GM18868 (cell line): ENCODE results near the gene PIGT.

Source experiments
- ATAC-seq: cut with Tn5 transposase; IDR thresholded peaks from one replicate; pipeline ENCODE4 v1.9.1; 2021; ENCODE audit warnings: mild to moderate bottlenecking, moderate library complexity; ENCODE audit not compliant: unreplicated experiment

The PIGT gene

GRCh38 chr20:45426320-45427016 lies 10.5 kb downstream of the PIGT start:
- no peak for ATAC-seq

- no peak for ATAC-seq
Observed at GRCh38 chr20:45427236-45428149, 11.6 kb downstream of the PIGT start.

GRCh38 chr20:45429618-45430017 lies 13.7 kb downstream of the PIGT start:
- ATAC-seq, result no peak

GRCh38 chr20:45432294-45432693 lies 16.4 kb downstream of the PIGT start:
- peak; percentile 79 for ATAC-seq

- no peak for ATAC-seq
Observed at GRCh38 chr20:45433316-45433715, 17.4 kb downstream of the PIGT start.

- no peak for ATAC-seq
Observed at GRCh38 chr20:45433976-45434375, 18.0 kb downstream of the PIGT start.

GRCh38 chr20:45436732-45437485 lies 21.0 kb downstream of the PIGT start:
- ATAC-seq, result peak; percentile 75

- no peak for ATAC-seq
Observed at GRCh38 chr20:45440424-45440823, 24.5 kb downstream of the PIGT start.

- ATAC-seq, result no peak
Observed at GRCh38 chr20:45440891-45441685, 25.1 kb downstream of the PIGT start.

GRCh38 chr20:45441746-45442145 lies 25.8 kb downstream of the PIGT start:
- ATAC-seq, result no peak

GRCh38 chr20:45444050-45444449 lies 28.1 kb downstream of the PIGT start:
- ATAC-seq, result no peak

GRCh38 chr20:45445805-45446562 lies 30.0 kb downstream of the PIGT start:
- no peak for ATAC-seq

GRCh38 chr20:45448270-45448669 lies 32.3 kb downstream of the PIGT start:
- no peak for ATAC-seq

GRCh38 chr20:45449528-45449927 lies 33.6 kb downstream of the PIGT start:
- ATAC-seq, result no peak

- ATAC-seq, result no peak
Observed at GRCh38 chr20:45450097-45450818, 34.3 kb downstream of the PIGT start.

GRCh38 chr20:45452238-45452637 lies 36.3 kb downstream of the PIGT start:
- no peak for ATAC-seq

- no peak for ATAC-seq
Observed at GRCh38 chr20:45452772-45453691, 37.1 kb downstream of the PIGT start.

- ATAC-seq, result no peak
Observed at GRCh38 chr20:45456632-45457031, 40.7 kb downstream of the PIGT start.
